Measurements from ENCODE around the gene VILL. TPM values are rescaled to one million over a fixed set of nuclear protein-coding genes. Genes with fewer than 3 reads are reported as not detected.

Gene VILL
- total RNA-seq, 1 donor from 2014 or later: 121 TPM

DNA sequence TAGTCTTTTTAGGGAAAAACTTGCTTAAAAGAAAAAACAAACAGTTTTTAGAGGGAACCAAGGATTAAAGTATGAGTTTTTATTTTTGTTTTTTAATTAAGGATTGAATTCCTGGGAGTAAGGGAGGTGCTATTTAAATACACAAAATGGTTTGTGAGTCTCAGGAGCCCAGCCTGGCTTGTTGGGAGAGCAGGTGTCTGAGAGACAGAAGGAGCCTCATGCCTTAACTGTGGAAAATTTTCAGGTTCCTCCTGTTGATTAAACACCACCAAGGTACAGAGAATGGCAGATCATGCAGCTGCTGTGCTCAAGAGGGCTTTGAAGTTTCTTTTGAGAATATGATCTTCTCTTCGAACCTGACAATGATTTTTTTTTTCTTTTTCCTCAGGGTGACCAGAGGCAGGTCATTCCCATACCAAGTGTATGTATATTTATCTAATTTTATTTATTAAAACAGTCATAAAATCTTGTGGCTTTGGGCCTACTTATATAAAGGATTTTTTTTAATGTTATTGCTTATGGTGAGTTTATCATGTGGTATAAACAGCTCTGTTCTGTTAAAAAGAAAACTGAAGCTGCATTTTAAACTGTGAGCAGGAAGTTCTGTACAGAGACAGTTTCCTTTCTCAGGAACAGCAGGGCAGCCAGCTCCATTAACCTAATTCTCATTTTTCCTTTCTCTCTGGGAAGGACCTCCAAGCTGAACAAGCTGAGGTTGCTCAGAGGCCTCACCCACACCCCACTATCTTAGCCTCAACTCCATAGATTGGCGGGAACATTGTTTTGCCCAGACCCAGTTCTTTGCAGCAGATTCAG lies 33.7 kb upstream of the VILL start:
- FAIRE-seq (no peak), DNase-seq (ENCODE audit: low read depth) (no peak)
- Histone ChIP-seq H3K4me3 (ENCODE audit: low read depth, low read length) (no peak overlapping the region), H3K27me3 (ENCODE audit: control insufficient read depth, insufficient read depth, low read length) (no peaks in the 10 kb centered on the region), H3K36me3 (ENCODE audit: control insufficient read depth, insufficient read depth, low read length) (peaks cover 19% of the 10 kb centered on the region)
- no peak for TF ChIP-seq CTCF (IDR thresholded peaks at IDR 0.05; ENCODE audit: insufficient read depth, low read length, severe bottlenecking)

- no peak for TF ChIP-seq CTCF (IDR thresholded peaks at IDR 0.05; ENCODE audit: insufficient read depth, low read length, severe bottlenecking)
- peaks cover 17% of the 10 kb centered on the region for H3K36me3 ChIP-seq (ENCODE audit: control insufficient read depth, insufficient read depth, low read length)
- H3K4me3 ChIP-seq (ENCODE audit: low read depth, low read length): no peak overlapping the region
- no peak for FAIRE-seq
- no peaks in the 10 kb centered on the region for H3K27me3 ChIP-seq (ENCODE audit: control insufficient read depth, insufficient read depth, low read length)
- DNase-seq (ENCODE audit: low read depth): no peak
These were observed 33.0 kb upstream of the VILL start for GRCh38 chr3:37957539-37957936.

DNA sequence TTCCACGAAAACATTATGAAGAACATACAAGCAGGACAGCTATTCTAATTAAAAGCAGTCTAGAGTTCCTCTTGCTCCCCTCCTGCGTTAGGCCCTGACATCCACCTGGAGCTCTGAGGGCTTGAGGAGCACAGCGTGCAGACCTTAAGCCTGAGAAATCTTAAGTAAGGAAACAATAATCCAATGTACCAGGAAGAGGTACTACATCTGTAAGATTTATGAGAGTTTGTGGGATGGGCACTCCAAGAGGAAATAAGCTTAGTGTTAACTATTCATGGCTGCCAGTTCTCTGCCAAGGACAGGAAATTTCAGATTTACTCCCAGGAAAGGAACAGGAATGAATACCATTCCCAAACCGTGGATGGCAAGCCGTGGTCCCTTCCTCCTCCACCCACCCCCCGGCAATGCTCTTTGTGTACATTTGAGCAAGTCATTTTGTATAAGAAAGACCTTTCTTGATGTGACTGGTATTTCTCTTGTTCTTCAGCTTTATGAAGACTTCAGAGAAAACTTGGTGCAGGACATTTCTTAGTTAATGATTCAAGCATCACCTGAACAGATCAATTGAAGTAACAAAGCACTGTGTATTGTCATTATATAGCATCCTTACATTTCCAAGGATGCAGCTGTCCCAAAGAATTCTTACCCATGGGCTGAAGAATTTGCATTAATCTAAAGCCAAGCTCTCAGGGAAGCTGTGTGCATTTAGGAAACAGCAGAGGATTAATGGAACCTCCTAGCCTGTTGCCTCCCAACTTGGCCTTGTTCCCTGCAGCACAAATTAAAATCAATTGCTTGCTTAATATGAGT lies 28.8 kb upstream of the VILL start:
- no peak for FAIRE-seq

DNA sequence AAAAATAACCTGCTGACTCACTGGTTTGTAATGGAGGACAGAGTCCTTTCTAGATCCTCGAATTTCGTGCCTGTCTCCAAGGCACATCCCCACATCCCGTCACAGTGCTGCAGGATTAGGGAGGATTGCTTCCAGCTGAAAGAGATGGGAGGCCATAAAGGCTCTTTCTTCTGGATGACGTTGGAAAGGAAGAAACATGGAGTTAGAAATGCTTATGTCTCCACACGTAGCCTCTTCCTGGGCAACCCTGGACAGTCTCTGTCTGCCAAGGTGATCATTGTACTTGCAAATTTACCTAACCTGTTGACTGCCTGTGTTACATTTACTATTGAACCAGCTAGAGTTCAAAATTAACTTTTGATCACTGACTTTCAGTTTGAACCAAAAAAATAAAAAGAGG lies 27.6 kb upstream of the VILL start:
- TF ChIP-seq CTCF (IDR thresholded peaks at IDR 0.05; ENCODE audit: insufficient read depth, low read length, severe bottlenecking): no peak
- FAIRE-seq (no peak), DNase-seq (ENCODE audit: low read depth) (no peak)
- H3K27me3 ChIP-seq (ENCODE audit: control insufficient read depth, insufficient read depth, low read length): no peaks in the 10 kb centered on the region
- H3K36me3 ChIP-seq (ENCODE audit: control insufficient read depth, insufficient read depth, low read length): peaks cover 8% of the 10 kb centered on the region
- no peak overlapping the region for H3K4me3 ChIP-seq (ENCODE audit: low read depth, low read length)

More for the DNA sequence above, 28.8 kb upstream of the VILL start:
- Histone ChIP-seq H3K4me3 (ENCODE audit: low read depth, low read length) (no peak overlapping the region), H3K36me3 (ENCODE audit: control insufficient read depth, insufficient read depth, low read length) (peaks cover 9% of the 10 kb centered on the region), H3K27me3 (ENCODE audit: control insufficient read depth, insufficient read depth, low read length) (no peaks in the 10 kb centered on the region)
- DNase-seq (ENCODE audit: low read depth): no peak
- no peak for TF ChIP-seq CTCF (IDR thresholded peaks at IDR 0.05; ENCODE audit: insufficient read depth, low read length, severe bottlenecking)

DNA sequence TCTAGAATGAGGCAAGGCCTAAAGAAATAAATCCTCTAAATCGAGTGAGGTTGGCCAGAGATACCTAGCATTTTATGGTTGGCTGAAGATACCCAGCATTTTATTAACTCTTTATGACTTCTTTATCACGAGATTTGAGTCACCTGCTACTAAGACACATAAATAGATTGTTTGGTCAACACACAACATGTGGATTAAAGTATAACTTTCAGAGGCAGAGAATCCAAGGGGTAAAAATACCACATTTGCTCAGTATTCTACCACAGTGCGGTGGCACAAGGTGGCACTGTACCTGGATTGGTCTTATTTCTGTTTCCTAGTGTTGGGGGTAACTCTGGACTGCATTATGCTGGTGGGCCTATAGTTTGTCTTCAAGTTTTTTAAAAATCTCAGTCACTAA lies 27.0 kb upstream of the VILL start:
- no peaks in the 10 kb centered on the region for H3K27me3 ChIP-seq (ENCODE audit: control insufficient read depth, insufficient read depth, low read length)
- DNase-seq (ENCODE audit: low read depth) (no peak), FAIRE-seq (no peak)
- TF ChIP-seq CTCF (IDR thresholded peaks at IDR 0.05; ENCODE audit: insufficient read depth, low read length, severe bottlenecking): no peak
- peaks cover 7% of the 10 kb centered on the region for H3K36me3 ChIP-seq (ENCODE audit: control insufficient read depth, insufficient read depth, low read length)
- no peak overlapping the region for H3K4me3 ChIP-seq (ENCODE audit: low read depth, low read length)

All from bronchial epithelial cell (primary cell).